ENCODE results near the gene LGSN.
"Not testable (repeated sequence)": the region's sequence is repeated elsewhere in the genome, so short reads cannot be mapped to it uniquely, and the experiment has no call there.

Gene LGSN

GRCh38 chr6:63307581-63308246 lies 12.1 kb downstream of the LGSN start:
- DNase-seq (ENCODE audit: low read depth in 2 of 2) = no peak

- no peak for DNase-seq (ENCODE audit: low read depth in 2 of 2)
Measured at GRCh38 chr6:63306420-63306819, 13.4 kb downstream of the LGSN start.

- DNase-seq (ENCODE audit: low read depth in 2 of 2) = no peak
Measured at GRCh38 chr6:63305277-63305676, 14.5 kb downstream of the LGSN start.

GRCh38 chr6:63303476-63303875 lies 16.3 kb downstream of the LGSN start:
- no peak for DNase-seq (ENCODE audit: low read depth in 2 of 2)

GRCh38 chr6:63299667-63300066 lies 20.1 kb downstream of the LGSN start:
- DNase-seq (ENCODE audit: low read depth in 2 of 2) = no peak

GRCh38 chr6:63295553-63296194 lies 24.1 kb downstream of the LGSN start:
- DNase-seq (ENCODE audit: low read depth in 2 of 2) = no peak

GRCh38 chr6:63290492-63291058 lies 29.2 kb downstream of the LGSN start:
- no peak for DNase-seq (ENCODE audit: low read depth in 2 of 2)

- DNase-seq (ENCODE audit: low read depth in 2 of 2) = no peak
Measured at GRCh38 chr6:63289269-63289872, 30.4 kb downstream of the LGSN start.

- no peak for DNase-seq (ENCODE audit: low read depth in 2 of 2)
Measured at GRCh38 chr6:63280639-63281180, 39.1 kb downstream of the LGSN start.

GRCh38 chr6:63278916-63279315 lies 40.9 kb downstream of the LGSN start:
- DNase-seq (ENCODE audit: low read depth in 2 of 2) = no peak

- no peak for DNase-seq (ENCODE audit: low read depth in 2 of 2)
Measured at GRCh38 chr6:63275953-63276352, 43.8 kb downstream of the LGSN start.

- not testable (repeated sequence) for DNase-seq (ENCODE audit: low read depth in 2 of 2)
Measured at GRCh38 chr6:63274795-63275430, 44.9 kb downstream of the LGSN start.

GRCh38 chr6:63272397-63272796 lies 47.4 kb downstream of the LGSN start:
- DNase-seq (ENCODE audit: low read depth in 2 of 2) = no peak

- DNase-seq (ENCODE audit: low read depth in 2 of 2) = no peak
Measured at GRCh38 chr6:63269470-63269869, 50.3 kb downstream of the LGSN start.

- no peak for DNase-seq (ENCODE audit: low read depth in 2 of 2)
Measured at GRCh38 chr6:63268574-63268973, 51.2 kb downstream of the LGSN start.

GRCh38 chr6:63267828-63268227 lies 52.0 kb downstream of the LGSN start:
- DNase-seq (ENCODE audit: low read depth in 2 of 2) = no peak

GRCh38 chr6:63267046-63267445 lies 52.7 kb downstream of the LGSN start:
- no peak for DNase-seq (ENCODE audit: low read depth in 2 of 2)

GRCh38 chr6:63263444-63263843 lies 56.3 kb downstream of the LGSN start:
- no peak for DNase-seq (ENCODE audit: low read depth in 2 of 2)

GRCh38 chr6:63261820-63262219 lies 58.0 kb downstream of the LGSN start:
- DNase-seq (ENCODE audit: low read depth in 2 of 2) = no peak

- DNase-seq (ENCODE audit: low read depth in 2 of 2) = no peak
Measured at GRCh38 chr6:63259153-63259552, 60.6 kb downstream of the LGSN start.

- no peak for DNase-seq (ENCODE audit: low read depth in 2 of 2)
Measured at GRCh38 chr6:63249875-63250482, 69.8 kb downstream of the LGSN start.

- no peak for DNase-seq (ENCODE audit: low read depth in 2 of 2)
Measured at GRCh38 chr6:63246581-63246980, 73.2 kb downstream of the LGSN start.

Data from activated CD4-positive, alpha-beta T cell treated with anti-CD3 and anti-CD28 coated beads for 24 hours (primary cell).